Measurements from ENCODE around the gene CACNA1D.

The CACNA1D gene

DNA sequence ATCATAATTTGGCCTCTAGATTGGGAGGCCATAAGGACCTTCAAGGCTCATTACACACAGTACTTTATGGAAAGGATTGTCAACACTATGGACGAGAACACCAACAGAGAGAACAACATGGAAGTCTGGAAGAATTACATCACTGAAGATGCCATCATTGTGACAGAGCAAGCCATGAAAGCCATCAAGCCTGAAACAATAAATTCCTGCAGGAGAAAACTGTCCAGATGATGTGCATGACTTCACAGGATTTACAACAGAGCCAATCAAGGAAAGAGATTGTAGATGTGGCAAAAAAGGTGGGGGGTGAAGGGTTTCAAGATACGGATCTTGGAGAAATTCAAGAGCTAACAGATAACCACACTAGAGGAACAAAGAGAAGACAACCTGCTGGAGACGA lies 367.8 kb downstream of the CACNA1D start:
- Mint-ChIP-seq H3K27me3 (no peaks in the 10 kb centered on the region), H3K4me3 (no peak overlapping the region), H3K36me3 (peaks cover 16% of the 10 kb centered on the region), H3K9me3 (no peaks in the 10 kb centered on the region), H3K27ac (peak overlapping the region; percentile 80), H3K4me1 (no peaks in the 10 kb centered on the region)

DNA sequence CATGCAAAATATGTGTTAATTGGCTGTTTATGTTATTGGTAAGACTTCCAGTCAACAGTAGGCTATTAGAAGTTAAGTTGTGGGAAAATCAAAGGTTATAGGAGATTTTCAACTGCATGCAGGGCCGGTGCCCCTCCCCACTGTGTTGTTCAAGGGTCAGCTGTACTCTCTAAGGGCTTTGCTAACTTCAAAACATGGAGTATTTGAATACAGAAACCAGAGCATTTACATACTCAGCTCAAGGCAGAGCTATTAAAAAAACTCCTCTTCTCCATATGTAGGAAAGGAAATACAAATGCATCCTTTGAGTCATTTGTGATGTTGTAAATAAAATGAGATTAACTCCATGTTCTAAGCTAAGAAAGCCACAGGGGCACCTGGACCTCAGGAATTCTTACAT lies 368.7 kb downstream of the CACNA1D start:
- no peaks in the 10 kb centered on the region for H3K9me3 Mint-ChIP-seq

More for the DNA sequence above, 368.7 kb downstream of the CACNA1D start:
- Mint-ChIP-seq H3K27me3 (no peaks in the 10 kb centered on the region), H3K27ac (no peak overlapping the region), H3K36me3 (peaks cover 18% of the 10 kb centered on the region), H3K4me3 (no peak overlapping the region), H3K4me1 (no peaks in the 10 kb centered on the region)

Data from activated naive CD4-positive, alpha-beta T cell treated with anti-CD3 and anti-CD28 coated beads, Interleukin-2, amount 50 U/mL, for 24 hours (primary cell).